Body of pancreas (tissue), 4 donors: Measurements from ENCODE around the gene CADM3.

Experiments
- POLR2A ChIP-seq, 3 donors: fragments of 450-650 bp; IDR thresholded peaks; one replicate each; pipeline ENCODE4 v1.6.1; 2016; ENCODE audit warnings: antibody characterized with exemption in 3 of 3, mild to moderate bottlenecking in 2 of 3
- TF ChIP-seq, protein P1 (sequence below), 7 experiments: fragments of 450-650 bp in 4 of 7; fragments of 200-600 bp in 3 of 7; sonication (generic) in 3 of 7; IDR thresholded peaks; one replicate each; pipeline ENCODE4 v1.5.1; 2016 to 2019; ENCODE audit warnings: antibody characterized with exemption in 7 of 7

DNA sequence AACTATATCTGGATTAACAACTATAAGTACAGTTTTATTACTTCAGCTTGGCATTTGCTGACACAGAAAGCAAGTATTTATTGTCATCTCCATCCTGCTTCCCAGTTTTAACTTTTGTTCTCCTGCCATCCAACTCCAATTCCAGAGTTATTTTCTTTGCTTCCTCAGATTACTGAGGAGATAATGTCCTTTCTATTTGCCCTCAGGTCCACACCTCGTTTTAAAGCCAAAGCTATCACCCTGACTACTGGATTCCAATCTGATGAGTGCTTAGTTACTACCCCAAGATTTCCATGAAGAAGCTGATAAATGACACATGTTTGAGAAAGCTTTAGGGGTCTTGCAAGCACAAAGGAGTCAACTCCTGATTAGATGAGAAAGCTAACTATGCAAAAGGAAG lies 58.5 kb downstream of the CADM3 start:
- TF ChIP-seq, protein P1, sequence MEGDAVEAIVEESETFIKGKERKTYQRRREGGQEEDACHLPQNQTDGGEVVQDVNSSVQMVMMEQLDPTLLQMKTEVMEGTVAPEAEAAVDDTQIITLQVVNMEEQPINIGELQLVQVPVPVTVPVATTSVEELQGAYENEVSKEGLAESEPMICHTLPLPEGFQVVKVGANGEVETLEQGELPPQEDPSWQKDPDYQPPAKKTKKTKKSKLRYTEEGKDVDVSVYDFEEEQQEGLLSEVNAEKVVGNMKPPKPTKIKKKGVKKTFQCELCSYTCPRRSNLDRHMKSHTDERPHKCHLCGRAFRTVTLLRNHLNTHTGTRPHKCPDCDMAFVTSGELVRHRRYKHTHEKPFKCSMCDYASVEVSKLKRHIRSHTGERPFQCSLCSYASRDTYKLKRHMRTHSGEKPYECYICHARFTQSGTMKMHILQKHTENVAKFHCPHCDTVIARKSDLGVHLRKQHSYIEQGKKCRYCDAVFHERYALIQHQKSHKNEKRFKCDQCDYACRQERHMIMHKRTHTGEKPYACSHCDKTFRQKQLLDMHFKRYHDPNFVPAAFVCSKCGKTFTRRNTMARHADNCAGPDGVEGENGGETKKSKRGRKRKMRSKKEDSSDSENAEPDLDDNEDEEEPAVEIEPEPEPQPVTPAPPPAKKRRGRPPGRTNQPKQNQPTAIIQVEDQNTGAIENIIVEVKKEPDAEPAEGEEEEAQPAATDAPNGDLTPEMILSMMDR (IDR thresholded peaks at IDR 0.05) = no peak
- TF ChIP-seq POLR2A (IDR thresholded peaks at IDR 0.05) = no peak
